ENCODE measurements around the gene DISC1. TPM values are rescaled to one million over a fixed set of nuclear protein-coding genes. Genes with fewer than 3 reads are reported as not detected.

Gene DISC1
- total and polyA plus RNA-seq, 2 of the 13 experiments (the other 11 are each of a cell fraction or from before 2014, with no cell fraction given): 4.2 to 4.6 TPM

GRCh38 chr1:231681006-231681405 lies 54.4 kb downstream of the DISC1 start:
- Histone ChIP-seq H2AFZ (ENCODE audit: low read length) (no peak overlapping the region), H3K36me3 (replicated peaks in 1 of 2; ENCODE audit: control insufficient read depth in 1 of 2, insufficient read depth in 2 of 2, low read length in 2 of 2) (no peaks in the 10 kb centered on the region), H3K4me1 (ENCODE audit: insufficient read depth, low read length) (peaks cover 50% of the 10 kb centered on the region), H3K79me2 (ENCODE audit: insufficient read depth, low read length) (no peaks in the 10 kb centered on the region), H3K4me3 (replicated peaks in 1 of 3; ENCODE audit: insufficient read depth in 1 of 3, low read depth in 2 of 3, low read length in 3 of 3) (no peak overlapping the region), H3K4me2 (ENCODE audit: low read depth, low read length) (no peak overlapping the region), H4K20me1 (ENCODE audit: insufficient read depth, low read length) (no peaks in the 10 kb centered on the region), H3K27me3 (ENCODE audit: control insufficient read depth in 1 of 2, insufficient read depth in 2 of 2, low read length in 2 of 2) (no peaks in the 10 kb centered on the region), H3K27ac (ENCODE audit: extremely low read length, insufficient read depth, low read length) (no peak overlapping the region), H3K9ac (ENCODE audit: insufficient read depth, low read depth, low read length) (no peak overlapping the region), H3K9me3 (ENCODE audit: low read length) (peaks cover 2% of the 10 kb centered on the region)
- CTCF ChIA-PET (ENCODE audit: low intra/inter-chr PET ratio, low total read pairs): no interaction called here
- intact Hi-C loops (cut with micrococcal nuclease; ENCODE audit: unreplicated experiment) (no loop called here), in situ Hi-C loops (cut with HindIII; ENCODE audit: extremely low pct_ligation_motif_present, low pct_unique_long_range_greater_than_20kb) (no loop called here)
- no peak for FAIRE-seq
- no peak for DNase-seq (ENCODE audit: low spot score)
- POLR2A ChIA-PET: no interaction called here
- BruUV-seq (replicated peaks): no TSS peak
- no peak for ATAC-seq
- TF ChIP-seq ZNF772 (CRISPR knock-in tag; IDR thresholded peaks at IDR 0.05) (no peak), POGZ (CRISPR knock-in tag; IDR thresholded peaks at IDR 0.05) (no peak), HNRNPLL (IDR thresholded peaks at IDR 0.05; ENCODE audit: low read depth, low read length, poor library complexity, severe bottlenecking) (no peak)
- 68% methylated on average over 3 of the region's 3 CpGs for WGBS (ENCODE audit: low lambda C conversion rate)

DNA sequence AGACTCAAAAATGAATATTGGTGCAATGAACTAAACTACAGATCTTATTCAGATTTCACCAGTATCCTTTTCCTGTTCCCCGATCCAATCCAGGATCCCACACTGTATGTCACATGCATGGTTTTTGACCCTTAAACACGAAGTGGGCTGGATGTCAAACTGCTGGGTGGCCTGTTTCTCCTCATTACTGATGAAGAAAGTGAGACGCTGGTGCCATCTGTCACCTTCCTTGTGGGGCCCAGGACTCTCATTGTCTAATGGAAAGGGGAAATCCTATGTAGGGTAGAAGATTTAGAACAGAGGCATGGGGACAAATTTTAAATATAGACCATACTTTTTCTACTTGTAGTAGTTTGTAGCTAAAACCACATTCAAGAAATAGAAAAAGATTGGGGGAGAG lies 56.2 kb downstream of the DISC1 start:
- in situ Hi-C loops (cut with HindIII; ENCODE audit: extremely low pct_ligation_motif_present, low pct_unique_long_range_greater_than_20kb): no loop called here
- no peak overlapping the region for H3K27ac ChIP-seq (ENCODE audit: extremely low read length, insufficient read depth, low read length)
- POLR2A ChIA-PET: no interaction called here
- CTCF ChIA-PET (ENCODE audit: low intra/inter-chr PET ratio, low total read pairs): no interaction called here
- peaks cover 9% of the 10 kb centered on the region for H3K9me3 ChIP-seq (ENCODE audit: low read length)
- H3K79me2 ChIP-seq (ENCODE audit: insufficient read depth, low read length): no peaks in the 10 kb centered on the region
- no peak overlapping the region for H2AFZ ChIP-seq (ENCODE audit: low read length)
- no peaks in the 10 kb centered on the region for H3K36me3 ChIP-seq (replicated peaks in 1 of 2; ENCODE audit: control insufficient read depth in 1 of 2, insufficient read depth in 2 of 2, low read length in 2 of 2)
- ATAC-seq: no peak
- peaks cover 37% of the 10 kb centered on the region for H3K4me1 ChIP-seq (ENCODE audit: insufficient read depth, low read length)
- H3K9ac ChIP-seq (ENCODE audit: insufficient read depth, low read depth, low read length): no peak overlapping the region
- WGBS (ENCODE audit: low lambda C conversion rate): 89% methylated on average over 3 of the region's 3 CpGs
- no peak overlapping the region for H3K4me2 ChIP-seq (ENCODE audit: low read depth, low read length)
- H3K4me3 ChIP-seq (replicated peaks in 1 of 3; ENCODE audit: insufficient read depth in 1 of 3, low read depth in 2 of 3, low read length in 3 of 3): no peak overlapping the region
- FAIRE-seq: no peak
- DNase-seq (ENCODE audit: low spot score): no peak
- intact Hi-C loops (cut with micrococcal nuclease; ENCODE audit: unreplicated experiment): no loop called here
- no peaks in the 10 kb centered on the region for H3K27me3 ChIP-seq (ENCODE audit: control insufficient read depth in 1 of 2, insufficient read depth in 2 of 2, low read length in 2 of 2)
- no peaks in the 10 kb centered on the region for H4K20me1 ChIP-seq (ENCODE audit: insufficient read depth, low read length)
- no TSS peak for BruUV-seq (replicated peaks)
- TF ChIP-seq, protein P1, sequence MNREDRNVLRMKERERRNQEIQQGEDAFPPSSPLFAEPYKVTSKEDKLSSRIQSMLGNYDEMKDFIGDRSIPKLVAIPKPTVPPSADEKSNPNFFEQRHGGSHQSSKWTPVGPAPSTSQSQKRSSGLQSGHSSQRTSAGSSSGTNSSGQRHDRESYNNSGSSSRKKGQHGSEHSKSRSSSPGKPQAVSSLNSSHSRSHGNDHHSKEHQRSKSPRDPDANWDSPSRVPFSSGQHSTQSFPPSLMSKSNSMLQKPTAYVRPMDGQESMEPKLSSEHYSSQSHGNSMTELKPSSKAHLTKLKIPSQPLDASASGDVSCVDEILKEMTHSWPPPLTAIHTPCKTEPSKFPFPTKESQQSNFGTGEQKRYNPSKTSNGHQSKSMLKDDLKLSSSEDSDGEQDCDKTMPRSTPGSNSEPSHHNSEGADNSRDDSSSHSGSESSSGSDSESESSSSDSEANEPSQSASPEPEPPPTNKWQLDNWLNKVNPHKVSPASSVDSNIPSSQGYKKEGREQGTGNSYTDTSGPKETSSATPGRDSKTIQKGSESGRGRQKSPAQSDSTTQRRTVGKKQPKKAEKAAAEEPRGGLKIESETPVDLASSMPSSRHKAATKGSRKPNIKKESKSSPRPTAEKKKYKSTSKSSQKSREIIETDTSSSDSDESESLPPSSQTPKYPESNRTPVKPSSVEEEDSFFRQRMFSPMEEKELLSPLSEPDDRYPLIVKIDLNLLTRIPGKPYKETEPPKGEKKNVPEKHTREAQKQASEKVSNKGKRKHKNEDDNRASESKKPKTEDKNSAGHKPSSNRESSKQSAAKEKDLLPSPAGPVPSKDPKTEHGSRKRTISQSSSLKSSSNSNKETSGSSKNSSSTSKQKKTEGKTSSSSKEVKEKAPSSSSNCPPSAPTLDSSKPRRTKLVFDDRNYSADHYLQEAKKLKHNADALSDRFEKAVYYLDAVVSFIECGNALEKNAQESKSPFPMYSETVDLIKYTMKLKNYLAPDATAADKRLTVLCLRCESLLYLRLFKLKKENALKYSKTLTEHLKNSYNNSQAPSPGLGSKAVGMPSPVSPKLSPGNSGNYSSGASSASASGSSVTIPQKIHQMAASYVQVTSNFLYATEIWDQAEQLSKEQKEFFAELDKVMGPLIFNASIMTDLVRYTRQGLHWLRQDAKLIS (CRISPR knock-in tag; IDR thresholded peaks at IDR 0.05): no peak
- TF ChIP-seq BHLHE40 (IDR thresholded peaks at IDR 0.05; ENCODE audit: low read length): no peak
- no peak for TF ChIP-seq STAT6 (CRISPR knock-in tag; IDR thresholded peaks at IDR 0.05; ENCODE audit: borderline replicate concordance)
- TF ChIP-seq FOXO4 (CRISPR knock-in tag; conservative IDR thresholded peaks at IDR 0.05): no peak
- no peak for TF ChIP-seq CERS6 (CRISPR knock-in tag; IDR thresholded peaks at IDR 0.05)
- no peak for TF ChIP-seq NFKB2 (CRISPR knock-in tag; IDR thresholded peaks at IDR 0.05; ENCODE audit: borderline replicate concordance)
- TF ChIP-seq ZNF709 (CRISPR knock-in tag; IDR thresholded peaks at IDR 0.05): no peak
